ENCODE measurements around the gene RNF166.

Gene RNF166

GRCh38 chr16:88658714-88659113, 47.5 kb downstream of the RNF166 start:
- no peak for TF ChIP-seq TAF1 (IDR thresholded peaks at IDR 0.05; ENCODE audit: low read depth)
- no peak for TF ChIP-seq EGR1 (IDR thresholded peaks at IDR 0.05)
- no peak for TF ChIP-seq YY1 (IDR thresholded peaks at IDR 0.05; ENCODE audit: low read depth)
- no peak for TF ChIP-seq REST (IDR thresholded peaks at IDR 0.05; ENCODE audit: low read depth)
- TF ChIP-seq MAX (IDR thresholded peaks at IDR 0.05) = no peak
- no peak for TF ChIP-seq CREB1 (IDR thresholded peaks at IDR 0.05; ENCODE audit: low read depth)
- TF ChIP-seq ZBTB7A (IDR thresholded peaks at IDR 0.05; ENCODE audit: low read depth) = no peak
- TF ChIP-seq RAD21 (IDR thresholded peaks at IDR 0.05; ENCODE audit: low read depth) = no peak
- no peak for TF ChIP-seq FOXM1 (IDR thresholded peaks at IDR 0.05; ENCODE audit: borderline replicate concordance, low read depth)
- TF ChIP-seq NFIC (IDR thresholded peaks at IDR 0.05) = no peak
- TF ChIP-seq TCF12 (IDR thresholded peaks at IDR 0.05; ENCODE audit: low read depth) = no peak
- no peak for TF ChIP-seq EP300 (IDR thresholded peaks at IDR 0.05; ENCODE audit: borderline replicate concordance)
- no peak for TF ChIP-seq TEAD4 (IDR thresholded peaks at IDR 0.05)
- TF ChIP-seq CEBPB (IDR thresholded peaks at IDR 0.05) = no peak

- TF ChIP-seq EGR1 (IDR thresholded peaks at IDR 0.05) (no peak), TEAD4 (IDR thresholded peaks at IDR 0.05) (no peak), YY1 (IDR thresholded peaks at IDR 0.05; ENCODE audit: low read depth) (no peak), CEBPB (IDR thresholded peaks at IDR 0.05) (no peak), ZBTB7A (IDR thresholded peaks at IDR 0.05; ENCODE audit: low read depth) (no peak), USF1 (IDR thresholded peaks at IDR 0.05) (no peak), CREB1 (IDR thresholded peaks at IDR 0.05; ENCODE audit: low read depth) (no peak), MAX (IDR thresholded peaks at IDR 0.05) (no peak), FOXM1 (IDR thresholded peaks at IDR 0.05; ENCODE audit: borderline replicate concordance, low read depth) (no peak), TCF12 (IDR thresholded peaks at IDR 0.05; ENCODE audit: low read depth) (no peak), EP300 (IDR thresholded peaks at IDR 0.05; ENCODE audit: borderline replicate concordance) (no peak), REST (IDR thresholded peaks at IDR 0.05; ENCODE audit: low read depth) (no peak), TAF1 (IDR thresholded peaks at IDR 0.05; ENCODE audit: low read depth) (no peak), RAD21 (IDR thresholded peaks at IDR 0.05; ENCODE audit: low read depth) (no peak), NFIC (IDR thresholded peaks at IDR 0.05) (no peak)
These were observed 48.8 kb downstream of the RNF166 start for GRCh38 chr16:88657371-88657770.

- TF ChIP-seq MAX (IDR thresholded peaks at IDR 0.05) (no peak), TCF12 (IDR thresholded peaks at IDR 0.05; ENCODE audit: low read depth) (no peak), TEAD4 (IDR thresholded peaks at IDR 0.05) (no peak), YY1 (IDR thresholded peaks at IDR 0.05; ENCODE audit: low read depth) (no peak), CREB1 (IDR thresholded peaks at IDR 0.05; ENCODE audit: low read depth) (no peak), RAD21 (IDR thresholded peaks at IDR 0.05; ENCODE audit: low read depth) (no peak), EGR1 (IDR thresholded peaks at IDR 0.05) (no peak), ZBTB7A (IDR thresholded peaks at IDR 0.05; ENCODE audit: low read depth) (no peak), NFIC (IDR thresholded peaks at IDR 0.05) (no peak), TAF1 (IDR thresholded peaks at IDR 0.05; ENCODE audit: low read depth) (no peak), EP300 (IDR thresholded peaks at IDR 0.05; ENCODE audit: borderline replicate concordance) (no peak), USF1 (IDR thresholded peaks at IDR 0.05) (no peak), REST (IDR thresholded peaks at IDR 0.05; ENCODE audit: low read depth) (no peak), FOXM1 (IDR thresholded peaks at IDR 0.05; ENCODE audit: borderline replicate concordance, low read depth) (no peak), CEBPB (IDR thresholded peaks at IDR 0.05) (no peak)
These were observed 49.8 kb downstream of the RNF166 start for GRCh38 chr16:88656291-88656980.

Measured in Ishikawa (cell line).